SK-N-SH (cell line): ENCODE measurements around the gene RAD51B. TPM values are rescaled to one million over a fixed set of nuclear protein-coding genes. Genes with fewer than 3 reads are reported as not detected.

Experiments
- CTCF ChIA-PET: fragments of 300-600, 350-600 bp; formaldehyde crosslinking; extraction: SDS; loops from one replicate; lab custom pipeline; 2021; lab: Yijun Ruan, JAX
- POLR2A ChIA-PET: fragments of 350-600 bp; sonication (Branson Sonifier 250); formaldehyde crosslinking; extraction: SDS; loops from one replicate; lab custom pipeline; 2020; ENCODE audit warnings: antibody characterized with exemption, inconsistent platforms; lab: Yijun Ruan, JAX
- DNase-seq: peaks from one replicate; pipeline ENCODE4 v3.0.0; 2012
- H2AFZ ChIP-seq: fragments of 200-600 bp; sonication (generic); 2 replicates; pipeline ENCODE4 v1.8.1; 2016; ENCODE audit warnings: antibody characterized with exemption, mild to moderate bottlenecking, low read depth
- H3F3A ChIP-seq: fragments of 200-600 bp; sonication (generic); replicated peaks from 2 replicates; pipeline ENCODE3; 2016; ENCODE audit warnings: antibody characterized with exemption, mild to moderate bottlenecking; ENCODE audit not compliant: insufficient read depth
- H3K27ac ChIP-seq, 2 experiments: fragments of 200-500 bp in 1 of 2; fragments of 200-600 bp in 1 of 2; sonication (Bioruptor generic) in 1 of 2; sonication (generic), shearing (Covaris generic) in 1 of 2; 2 replicates each; pipeline versions ENCODE4 v1.5.1 to v1.6.1; 2014 to 2016; ENCODE audit warnings: low read depth in 2 of 2, inconsistent platforms in 1 of 2, low read length in 1 of 2, mild to moderate bottlenecking in 1 of 2, mixed read lengths in 1 of 2
- H3K27me3 ChIP-seq: fragments of 200-600 bp; sonication (generic), shearing (Covaris generic); 2 replicates; pipeline ENCODE4 v1.6.1; 2016; ENCODE audit warnings: mixed run types; ENCODE audit not compliant: insufficient read depth
- H3K36me3 ChIP-seq, 2 experiments: fragments of 200-500 bp in 1 of 2; fragments of 200-600 bp in 1 of 2; sonication (Bioruptor generic) in 1 of 2; sonication (generic) in 1 of 2; replicated peaks in 1 of 2; 2 replicates each; pipeline versions ENCODE3 to v1.5.1; 2014 to 2016; ENCODE audit warnings: low read length in 1 of 2, mild to moderate bottlenecking in 1 of 2; ENCODE audit not compliant: insufficient read depth in 2 of 2, control insufficient read depth in 1 of 2
- H3K4me1 ChIP-seq, 2 experiments: fragments of 200-500 bp in 1 of 2; fragments of 200-600 bp in 1 of 2; sonication (Bioruptor generic) in 1 of 2; sonication (generic), shearing (Covaris generic) in 1 of 2; 2 replicates each; pipeline versions ENCODE4 v1.5.1 to v1.6.1; 2014 to 2016; ENCODE audit warnings: low read depth in 1 of 2, low read length in 1 of 2, mixed run types in 1 of 2; ENCODE audit not compliant: insufficient read depth in 2 of 2, control insufficient read depth in 1 of 2
- H3K4me2 ChIP-seq: fragments of 200-600 bp; sonication (generic), shearing (Covaris generic); 2 replicates; pipeline ENCODE4 v1.6.1; 2017; ENCODE audit warnings: mixed run types
- H3K4me3 ChIP-seq, 2 experiments: fragments of 200-500 bp in 1 of 2; fragments of 200-600 bp in 1 of 2; sonication (Bioruptor generic) in 1 of 2; sonication (generic), shearing (Covaris generic) in 1 of 2; 2 replicates each; pipeline versions ENCODE4 v1.5.1 to v1.8.1; 2014 to 2016; ENCODE audit warnings: low read depth in 2 of 2, inconsistent platforms in 1 of 2, low read length in 1 of 2, mild to moderate bottlenecking in 1 of 2, mixed read lengths in 1 of 2, moderate library complexity in 1 of 2
- H3K79me2 ChIP-seq: fragments of 200-600 bp; sonication (generic); 2 replicates; pipeline ENCODE4 v1.8.1; 2017; ENCODE audit warnings: mild to moderate bottlenecking; ENCODE audit not compliant: insufficient read depth
- H3K9ac ChIP-seq: fragments of 200-600 bp; sonication (generic); 2 replicates; pipeline ENCODE4 v1.6.1; 2017; ENCODE audit warnings: mixed run types
- H3K9me2 ChIP-seq: fragments of 200-600 bp; sonication (generic); 2 replicates; pipeline ENCODE4 v1.6.1; 2017; ENCODE audit warnings: mixed run types
- H3K9me3 ChIP-seq: fragments of 200-600 bp; sonication (generic); 2 replicates; pipeline ENCODE4 v1.6.1; 2017; ENCODE audit warnings: mixed run types, mild to moderate bottlenecking, moderate library complexity
- H4K20me1 ChIP-seq: fragments of 200-600 bp; sonication (generic); 2 replicates; pipeline ENCODE4 v1.6.1; 2017; ENCODE audit warnings: mild to moderate bottlenecking, mixed run types; ENCODE audit not compliant: insufficient read depth
- CHD2 ChIP-seq: fragments of 150-350 bp; IDR thresholded peaks from 2 replicates; pipeline ENCODE4 v1.6.1; 2018; ENCODE audit warnings: low read length; ENCODE audit not compliant: partially characterized antibody
- EZH2phosphoT487 ChIP-seq: fragments of 200-600 bp; sonication (generic); IDR thresholded peaks from 2 replicates; pipeline ENCODE4 v1.6.1; 2017; ENCODE audit warnings: low read depth, mixed run types, mild to moderate bottlenecking, antibody characterized with exemption, moderate library complexity, borderline replicate concordance
- FOSL2 ChIP-seq: IDR thresholded peaks from 2 replicates; pipeline ENCODE4 v1.4.0; 2012; ENCODE audit warnings: low read depth, mild to moderate bottlenecking, moderate library complexity, borderline replicate concordance
- FOXJ3 ChIP-seq: sonication (generic); formaldehyde crosslinking; IDR thresholded peaks from 2 replicates; pipeline ENCODE4 v1.5.1; 2020; ENCODE audit warnings: mild to moderate bottlenecking, missing genetic modification reagents
- FOXM1 ChIP-seq: IDR thresholded peaks from 2 replicates; pipeline ENCODE4 v1.4.0; 2012; ENCODE audit warnings: low read depth, mild to moderate bottlenecking
- JUND ChIP-seq: IDR thresholded peaks from 2 replicates; pipeline ENCODE4 v1.4.0; 2012
- MXI1 ChIP-seq: IDR thresholded peaks from 2 replicates; pipeline ENCODE4 v1.6.1; 2012; ENCODE audit warnings: mild to moderate bottlenecking, low read depth, low read length, improper control_type of control experiment
- NRF1 ChIP-seq: IDR thresholded peaks from 2 replicates; pipeline ENCODE4 v1.6.1; 2012; ENCODE audit warnings: low read depth, mild to moderate bottlenecking, low read length
- POLR2AphosphoS5 ChIP-seq: IDR thresholded peaks from 2 replicates; pipeline ENCODE4 v1.6.1; 2012; ENCODE audit warnings: low read depth, low read length
- RAD21 ChIP-seq: IDR thresholded peaks from 2 replicates; pipeline ENCODE4 v1.6.1; 2012; ENCODE audit warnings: mild to moderate bottlenecking, low read length
- RCOR1 ChIP-seq: fragments of 150-350 bp; IDR thresholded peaks from 2 replicates; pipeline ENCODE4 v1.6.1; 2017; ENCODE audit warnings: antibody characterized with exemption, low read length
- SIN3A ChIP-seq: IDR thresholded peaks from 2 replicates; pipeline ENCODE4 v1.6.1; 2012; ENCODE audit warnings: low read depth, mild to moderate bottlenecking, low read length, moderate library complexity, borderline replicate concordance
- SMC3 ChIP-seq: IDR thresholded peaks from 2 replicates; pipeline ENCODE4 v1.6.1; 2012; ENCODE audit warnings: low read depth, low read length, improper control_type of control experiment
- TCF12 ChIP-seq: IDR thresholded peaks from 2 replicates; pipeline ENCODE4 v1.4.0; 2012
- WGBS: methylation state at CpG from one replicate; pipeline ENCODE4 v1.1.6; 2017; ENCODE audit warnings: low lambda C conversion rate; 5-methylcytosine and 5-hydroxymethylcytosine counted together
- polyA plus RNA-seq, 3 experiments: library from polyadenylated mRNA; depleted of rRNA; stranded (reverse); fragments of >200 nt; gene quantifications; 2 replicates each; pipeline ENCODE4 v1.2.3, GENCODE V29; 2012
- TF ChIP-seq, protein P1 (sequence below): IDR thresholded peaks from 2 replicates; pipeline ENCODE4 v1.6.1; 2012; ENCODE audit warnings: mild to moderate bottlenecking, low read depth, low read length, moderate library complexity
- TF ChIP-seq, protein P2 (sequence below): fragments of 150-350 bp; IDR thresholded peaks from 2 replicates; pipeline ENCODE4 v1.6.1; 2017; ENCODE audit warnings: antibody characterized with exemption, low read length, low read depth, borderline replicate concordance
- TF ChIP-seq, protein P3 (sequence below): fragments of 200-600 bp; sonication (generic); IDR thresholded peaks from 2 replicates; pipeline ENCODE4 v1.6.1; 2017; ENCODE audit warnings: antibody characterized with exemption, mild to moderate bottlenecking, moderate library complexity
- TF ChIP-seq, protein P4 (sequence below): IDR thresholded peaks from 2 replicates; pipeline ENCODE4 v1.4.0; 2012; ENCODE audit warnings: low read depth, borderline replicate concordance
- TF ChIP-seq, protein P5 (sequence below): IDR thresholded peaks from 2 replicates; pipeline ENCODE4; 2012
- TF ChIP-seq, protein P6 (sequence below): IDR thresholded peaks from 2 replicates; pipeline ENCODE4 v1.4.0; 2012; ENCODE audit warnings: low read depth

The RAD51B gene
- polyA plus RNA-seq, 1 of the 3 experiments (the other 2 are of a cell fraction): 6.0 TPM

DNA sequence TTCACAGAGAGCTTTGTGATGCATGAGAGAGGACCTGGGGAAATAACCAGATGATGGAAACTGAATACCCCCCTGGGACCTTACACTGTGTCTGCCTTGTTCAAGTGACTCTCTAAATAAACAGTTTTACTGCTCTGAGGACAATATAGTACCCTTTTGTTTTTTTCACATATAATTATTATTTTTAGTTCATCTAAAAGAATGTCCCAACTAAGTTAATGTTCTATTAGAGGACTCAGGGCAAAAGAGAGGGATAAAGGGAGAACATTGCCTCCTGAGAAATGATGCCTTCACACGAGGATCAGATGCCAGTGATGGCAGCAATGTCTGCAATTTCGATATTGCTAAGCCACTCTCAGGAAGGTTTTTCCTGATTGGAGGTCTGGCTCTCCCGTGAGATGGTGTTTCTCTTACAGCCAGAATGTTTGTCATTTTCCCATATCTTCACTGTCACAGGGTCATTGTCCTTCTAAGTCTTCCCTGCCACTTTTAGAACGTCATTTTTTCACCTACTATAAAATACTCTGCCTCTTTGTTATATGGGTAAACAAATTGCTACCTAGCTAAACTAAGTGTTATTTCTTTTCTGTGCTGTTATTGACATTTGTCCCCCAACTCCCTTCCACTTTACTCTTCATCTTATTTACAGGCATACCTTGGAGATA is 201.6 kb downstream of the RAD51B start:
- WGBS: 46% methylated on average over 4 of the region's 4 CpGs
- POLR2A ChIA-PET: no interaction called here

More for the DNA sequence above, 201.6 kb downstream of the RAD51B start:
- DNase-seq: no peak
- CTCF ChIA-PET: no interaction called here
- Histone ChIP-seq H3K36me3 (no peaks in the 10 kb centered on the region), H3K27me3 (no peaks in the 10 kb centered on the region), H3K4me3 (no peak overlapping the region), H4K20me1 (no peaks in the 10 kb centered on the region), H3K9me3 (no peaks in the 10 kb centered on the region), H3K27ac (no peak overlapping the region), H3K4me2 (no peak overlapping the region), H3K4me1 (peaks cover 0 to 3% of the 10 kb centered on the region in 2 experiments; a peak in 3 of 4 replicates), H3K9me2 (no peaks in the 10 kb centered on the region), H3K79me2 (no peaks in the 10 kb centered on the region), H2AFZ (no peak overlapping the region), H3F3A (no peaks in the 10 kb centered on the region), H3K9ac (no peak overlapping the region)
- TF ChIP-seq, protein P1, sequence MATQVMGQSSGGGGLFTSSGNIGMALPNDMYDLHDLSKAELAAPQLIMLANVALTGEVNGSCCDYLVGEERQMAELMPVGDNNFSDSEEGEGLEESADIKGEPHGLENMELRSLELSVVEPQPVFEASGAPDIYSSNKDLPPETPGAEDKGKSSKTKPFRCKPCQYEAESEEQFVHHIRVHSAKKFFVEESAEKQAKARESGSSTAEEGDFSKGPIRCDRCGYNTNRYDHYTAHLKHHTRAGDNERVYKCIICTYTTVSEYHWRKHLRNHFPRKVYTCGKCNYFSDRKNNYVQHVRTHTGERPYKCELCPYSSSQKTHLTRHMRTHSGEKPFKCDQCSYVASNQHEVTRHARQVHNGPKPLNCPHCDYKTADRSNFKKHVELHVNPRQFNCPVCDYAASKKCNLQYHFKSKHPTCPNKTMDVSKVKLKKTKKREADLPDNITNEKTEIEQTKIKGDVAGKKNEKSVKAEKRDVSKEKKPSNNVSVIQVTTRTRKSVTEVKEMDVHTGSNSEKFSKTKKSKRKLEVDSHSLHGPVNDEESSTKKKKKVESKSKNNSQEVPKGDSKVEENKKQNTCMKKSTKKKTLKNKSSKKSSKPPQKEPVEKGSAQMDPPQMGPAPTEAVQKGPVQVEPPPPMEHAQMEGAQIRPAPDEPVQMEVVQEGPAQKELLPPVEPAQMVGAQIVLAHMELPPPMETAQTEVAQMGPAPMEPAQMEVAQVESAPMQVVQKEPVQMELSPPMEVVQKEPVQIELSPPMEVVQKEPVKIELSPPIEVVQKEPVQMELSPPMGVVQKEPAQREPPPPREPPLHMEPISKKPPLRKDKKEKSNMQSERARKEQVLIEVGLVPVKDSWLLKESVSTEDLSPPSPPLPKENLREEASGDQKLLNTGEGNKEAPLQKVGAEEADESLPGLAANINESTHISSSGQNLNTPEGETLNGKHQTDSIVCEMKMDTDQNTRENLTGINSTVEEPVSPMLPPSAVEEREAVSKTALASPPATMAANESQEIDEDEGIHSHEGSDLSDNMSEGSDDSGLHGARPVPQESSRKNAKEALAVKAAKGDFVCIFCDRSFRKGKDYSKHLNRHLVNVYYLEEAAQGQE: no peak
- TF ChIP-seq TCF12 (no peak), RAD21 (no peak), FOSL2 (no peak), JUND (no peak), NRF1 (no peak), SIN3A (no peak), FOXJ3 (no peak), FOXM1 (no peak), RCOR1 (no peak), SMC3 (no peak), MXI1 (no peak), EZH2phosphoT487 (no peak), POLR2AphosphoS5 (no peak), CHD2 (no peak)
- TF ChIP-seq, protein P2, sequence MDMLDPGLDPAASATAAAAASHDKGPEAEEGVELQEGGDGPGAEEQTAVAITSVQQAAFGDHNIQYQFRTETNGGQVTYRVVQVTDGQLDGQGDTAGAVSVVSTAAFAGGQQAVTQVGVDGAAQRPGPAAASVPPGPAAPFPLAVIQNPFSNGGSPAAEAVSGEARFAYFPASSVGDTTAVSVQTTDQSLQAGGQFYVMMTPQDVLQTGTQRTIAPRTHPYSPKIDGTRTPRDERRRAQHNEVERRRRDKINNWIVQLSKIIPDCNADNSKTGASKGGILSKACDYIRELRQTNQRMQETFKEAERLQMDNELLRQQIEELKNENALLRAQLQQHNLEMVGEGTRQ: no peak
- TF ChIP-seq, protein P3, sequence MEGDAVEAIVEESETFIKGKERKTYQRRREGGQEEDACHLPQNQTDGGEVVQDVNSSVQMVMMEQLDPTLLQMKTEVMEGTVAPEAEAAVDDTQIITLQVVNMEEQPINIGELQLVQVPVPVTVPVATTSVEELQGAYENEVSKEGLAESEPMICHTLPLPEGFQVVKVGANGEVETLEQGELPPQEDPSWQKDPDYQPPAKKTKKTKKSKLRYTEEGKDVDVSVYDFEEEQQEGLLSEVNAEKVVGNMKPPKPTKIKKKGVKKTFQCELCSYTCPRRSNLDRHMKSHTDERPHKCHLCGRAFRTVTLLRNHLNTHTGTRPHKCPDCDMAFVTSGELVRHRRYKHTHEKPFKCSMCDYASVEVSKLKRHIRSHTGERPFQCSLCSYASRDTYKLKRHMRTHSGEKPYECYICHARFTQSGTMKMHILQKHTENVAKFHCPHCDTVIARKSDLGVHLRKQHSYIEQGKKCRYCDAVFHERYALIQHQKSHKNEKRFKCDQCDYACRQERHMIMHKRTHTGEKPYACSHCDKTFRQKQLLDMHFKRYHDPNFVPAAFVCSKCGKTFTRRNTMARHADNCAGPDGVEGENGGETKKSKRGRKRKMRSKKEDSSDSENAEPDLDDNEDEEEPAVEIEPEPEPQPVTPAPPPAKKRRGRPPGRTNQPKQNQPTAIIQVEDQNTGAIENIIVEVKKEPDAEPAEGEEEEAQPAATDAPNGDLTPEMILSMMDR: no peak
- TF ChIP-seq, protein P4, sequence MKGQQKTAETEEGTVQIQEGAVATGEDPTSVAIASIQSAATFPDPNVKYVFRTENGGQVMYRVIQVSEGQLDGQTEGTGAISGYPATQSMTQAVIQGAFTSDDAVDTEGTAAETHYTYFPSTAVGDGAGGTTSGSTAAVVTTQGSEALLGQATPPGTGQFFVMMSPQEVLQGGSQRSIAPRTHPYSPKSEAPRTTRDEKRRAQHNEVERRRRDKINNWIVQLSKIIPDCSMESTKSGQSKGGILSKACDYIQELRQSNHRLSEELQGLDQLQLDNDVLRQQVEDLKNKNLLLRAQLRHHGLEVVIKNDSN: no peak
- TF ChIP-seq, protein P5, sequence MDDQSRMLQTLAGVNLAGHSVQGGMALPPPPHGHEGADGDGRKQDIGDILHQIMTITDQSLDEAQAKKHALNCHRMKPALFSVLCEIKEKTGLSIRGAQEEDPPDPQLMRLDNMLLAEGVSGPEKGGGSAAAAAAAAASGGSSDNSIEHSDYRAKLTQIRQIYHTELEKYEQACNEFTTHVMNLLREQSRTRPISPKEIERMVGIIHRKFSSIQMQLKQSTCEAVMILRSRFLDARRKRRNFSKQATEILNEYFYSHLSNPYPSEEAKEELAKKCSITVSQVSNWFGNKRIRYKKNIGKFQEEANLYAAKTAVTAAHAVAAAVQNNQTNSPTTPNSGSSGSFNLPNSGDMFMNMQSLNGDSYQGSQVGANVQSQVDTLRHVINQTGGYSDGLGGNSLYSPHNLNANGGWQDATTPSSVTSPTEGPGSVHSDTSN: no peak
- TF ChIP-seq, protein P6, sequence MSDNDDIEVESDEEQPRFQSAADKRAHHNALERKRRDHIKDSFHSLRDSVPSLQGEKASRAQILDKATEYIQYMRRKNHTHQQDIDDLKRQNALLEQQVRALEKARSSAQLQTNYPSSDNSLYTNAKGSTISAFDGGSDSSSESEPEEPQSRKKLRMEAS: no peak
